Gastroesophageal sphincter (tissue), 3 donors: ENCODE measurements around the gene MEF2C.

ENCODE experiments used
- POLR2A ChIP-seq, 2 donors: fragments of 450-650 bp; IDR thresholded peaks; one replicate each; pipeline ENCODE4 v1.6.1; 2017; ENCODE audit warnings: antibody characterized with exemption in 2 of 2, mild to moderate bottlenecking in 2 of 2, moderate library complexity in 1 of 2
- TF ChIP-seq, protein P1 (sequence below), 4 experiments: fragments of 200-600 bp in 2 of 4; fragments of 450-650 bp in 2 of 4; sonication (generic) in 1 of 4; IDR thresholded peaks; one replicate each; pipeline ENCODE4 v1.5.1; 2017 to 2019; ENCODE audit warnings: antibody characterized with exemption in 4 of 4, mild to moderate bottlenecking in 2 of 4, moderate library complexity in 2 of 4

DNA sequence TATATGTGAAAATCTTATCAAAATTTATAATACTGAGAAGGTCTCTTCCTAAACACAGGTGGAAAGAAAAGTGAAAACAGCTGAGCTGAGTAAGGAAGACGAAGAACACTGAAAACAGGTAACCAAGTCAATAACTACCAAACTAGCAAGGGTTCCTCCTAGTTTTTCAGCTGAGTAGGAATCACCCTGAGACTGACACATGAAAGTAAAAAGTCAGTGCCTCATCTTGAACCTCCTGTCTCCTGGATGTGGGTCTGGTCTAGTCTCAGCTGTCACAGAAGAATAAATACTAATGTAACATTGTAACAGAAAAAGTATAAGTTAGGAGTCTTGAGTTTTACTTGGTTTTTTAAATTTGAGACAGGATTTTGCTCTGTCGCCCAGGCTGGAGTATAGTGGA is 121.0 kb downstream of the MEF2C start:
- TF ChIP-seq, protein P1, sequence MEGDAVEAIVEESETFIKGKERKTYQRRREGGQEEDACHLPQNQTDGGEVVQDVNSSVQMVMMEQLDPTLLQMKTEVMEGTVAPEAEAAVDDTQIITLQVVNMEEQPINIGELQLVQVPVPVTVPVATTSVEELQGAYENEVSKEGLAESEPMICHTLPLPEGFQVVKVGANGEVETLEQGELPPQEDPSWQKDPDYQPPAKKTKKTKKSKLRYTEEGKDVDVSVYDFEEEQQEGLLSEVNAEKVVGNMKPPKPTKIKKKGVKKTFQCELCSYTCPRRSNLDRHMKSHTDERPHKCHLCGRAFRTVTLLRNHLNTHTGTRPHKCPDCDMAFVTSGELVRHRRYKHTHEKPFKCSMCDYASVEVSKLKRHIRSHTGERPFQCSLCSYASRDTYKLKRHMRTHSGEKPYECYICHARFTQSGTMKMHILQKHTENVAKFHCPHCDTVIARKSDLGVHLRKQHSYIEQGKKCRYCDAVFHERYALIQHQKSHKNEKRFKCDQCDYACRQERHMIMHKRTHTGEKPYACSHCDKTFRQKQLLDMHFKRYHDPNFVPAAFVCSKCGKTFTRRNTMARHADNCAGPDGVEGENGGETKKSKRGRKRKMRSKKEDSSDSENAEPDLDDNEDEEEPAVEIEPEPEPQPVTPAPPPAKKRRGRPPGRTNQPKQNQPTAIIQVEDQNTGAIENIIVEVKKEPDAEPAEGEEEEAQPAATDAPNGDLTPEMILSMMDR (IDR thresholded peaks at IDR 0.05) = no peak
- TF ChIP-seq POLR2A (IDR thresholded peaks at IDR 0.05) = no peak
